ENCODE results near the gene THPO. TPM values are rescaled to one million over a fixed set of nuclear protein-coding genes. Genes with fewer than 3 reads are reported as not detected.

Gene THPO
- total RNA-seq, 1 donor from 2014 or later, result not detected

- CTCF ChIA-PET, result no interaction called here
- Mint-ChIP-seq H3K27me3 (peaks cover 50% of the 10 kb centered on the region), H3K4me3 (no peak overlapping the region), H3K9me3 (no peaks in the 10 kb centered on the region), H3K27ac (no peak overlapping the region), H3K4me1 (peaks cover 6% of the 10 kb centered on the region), H3K36me3 (ENCODE audit: low read depth) (no peaks in the 10 kb centered on the region)
- ATAC-seq (ENCODE audit: low read depth), result no peak
- POLR2A ChIA-PET, result no interaction called here
- TF ChIP-seq CTCF (IDR thresholded peaks at IDR 0.05), result no peak
- intact Hi-C loops (cut with micrococcal nuclease), result no loop called here
- DNase-seq, result no peak
Observed at GRCh38 chr3:184386047-184386806, 8.2 kb upstream of the THPO start.

DNA sequence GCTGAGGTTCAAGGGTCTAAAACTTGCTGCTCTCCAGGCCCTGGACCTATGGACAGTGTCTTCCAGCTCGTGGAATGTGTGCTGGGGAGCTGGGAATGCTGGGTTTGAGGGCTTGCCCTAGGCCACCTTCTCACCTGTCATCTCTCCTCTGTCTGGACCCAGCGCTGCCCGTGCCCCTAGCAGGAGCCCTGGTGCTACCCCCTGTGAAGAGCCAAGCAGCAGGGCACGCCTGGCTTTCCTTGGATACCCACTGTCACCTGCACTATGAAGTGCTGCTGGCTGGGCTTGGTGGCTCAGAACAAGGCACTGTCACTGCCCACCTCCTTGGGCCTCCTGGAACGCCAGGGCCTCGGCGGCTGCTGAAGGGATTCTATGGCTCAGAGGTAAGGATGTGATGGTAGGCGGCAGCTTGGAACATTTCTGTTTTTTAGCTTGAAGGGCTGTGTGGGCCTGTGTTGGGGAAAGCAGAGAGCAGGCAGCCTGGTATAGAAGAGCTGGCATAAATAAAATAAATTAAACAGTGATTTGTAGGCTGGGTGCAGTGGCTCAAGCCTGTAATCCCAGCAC, 6.9 kb upstream of the THPO start:
- H3K27me3 Mint-ChIP-seq, result peaks cover 45% of the 10 kb centered on the region
- CTCF ChIA-PET, result interaction anchor here (0.6 kb wide), 1 partner anchor 77 kb away, joined by 4 read pairs; no protein-coding TSS in a partner anchor
- DNase-seq (no peak), ATAC-seq (ENCODE audit: low read depth) (no peak)
- intact Hi-C loops (cut with micrococcal nuclease), result no loop called here
- TF ChIP-seq CTCF (IDR thresholded peaks at IDR 0.05), result no peak
- H3K4me1 Mint-ChIP-seq, result peaks cover 11% of the 10 kb centered on the region
- no peaks in the 10 kb centered on the region for H3K36me3 Mint-ChIP-seq (ENCODE audit: low read depth)
- H3K27ac Mint-ChIP-seq, result no peak overlapping the region
- no peak overlapping the region for H3K4me3 Mint-ChIP-seq
- POLR2A ChIA-PET, result no interaction called here
- H3K9me3 Mint-ChIP-seq, result no peaks in the 10 kb centered on the region

DNA sequence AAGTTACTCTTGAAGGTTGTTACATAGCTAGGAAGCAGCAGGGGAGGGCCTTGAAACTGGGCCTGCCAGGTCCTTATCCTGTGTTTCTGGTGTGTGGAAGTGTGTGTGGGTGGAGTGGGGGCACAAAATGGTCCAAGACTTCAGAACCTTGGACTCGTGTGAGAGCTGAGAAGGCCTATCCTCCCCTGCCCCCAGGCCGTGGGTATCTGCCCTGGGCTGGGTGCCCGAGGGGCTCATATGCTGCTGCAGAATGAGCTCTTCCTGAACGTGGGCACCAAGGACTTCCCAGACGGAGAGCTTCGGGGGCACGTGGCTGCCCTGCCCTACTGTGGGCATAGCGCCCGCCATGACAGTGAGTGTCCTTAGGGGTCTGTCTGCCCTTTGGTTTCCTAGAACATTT, 6.3 kb upstream of the THPO start:
- CTCF ChIA-PET, result no interaction called here
- Mint-ChIP-seq H3K27me3 (peaks cover 44% of the 10 kb centered on the region), H3K9me3 (no peaks in the 10 kb centered on the region), H3K36me3 (ENCODE audit: low read depth) (no peaks in the 10 kb centered on the region), H3K4me3 (no peak overlapping the region), H3K4me1 (peaks cover 12% of the 10 kb centered on the region), H3K27ac (no peak overlapping the region)
- intact Hi-C loops (cut with micrococcal nuclease), result no loop called here
- TF ChIP-seq CTCF (IDR thresholded peaks at IDR 0.05), result no peak
- no peak for ATAC-seq (ENCODE audit: low read depth)
- POLR2A ChIA-PET, result no interaction called here
- DNase-seq, result no peak

DNA sequence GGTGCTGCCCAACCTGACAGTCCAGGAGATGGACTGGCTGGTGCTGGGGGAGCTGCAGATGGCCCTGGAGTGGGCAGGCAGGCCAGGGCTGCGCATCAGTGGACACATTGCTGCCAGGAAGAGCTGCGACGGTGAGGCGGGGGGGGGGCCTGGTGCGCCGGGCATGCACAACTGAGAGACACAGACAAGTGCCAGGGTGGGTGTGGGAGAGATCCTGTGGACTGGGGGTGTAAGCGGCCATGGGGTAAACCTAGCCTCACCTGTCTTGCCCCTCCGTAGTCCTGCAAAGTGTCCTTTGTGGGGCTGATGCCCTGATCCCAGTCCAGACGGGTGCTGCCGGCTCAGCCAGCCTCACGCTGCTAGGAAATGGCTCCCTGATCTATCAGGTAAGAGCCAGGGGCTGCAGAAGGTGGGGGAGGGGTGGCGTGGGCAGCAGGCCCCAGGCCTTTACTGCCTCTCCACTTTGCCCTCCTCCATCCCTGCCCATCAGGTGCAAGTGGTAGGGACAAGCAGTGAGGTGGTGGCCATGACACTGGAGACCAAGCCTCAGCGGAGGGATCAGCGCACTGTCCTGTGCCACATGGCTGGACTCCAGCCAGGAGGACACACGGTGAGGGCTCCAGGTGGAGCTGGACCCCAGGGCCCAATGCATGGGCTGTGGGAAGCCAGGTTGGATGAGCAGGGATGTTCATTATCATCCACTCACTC, 5.2 kb upstream of the THPO start:
- POLR2A ChIA-PET, result no interaction called here
- Mint-ChIP-seq H3K27ac (no peak overlapping the region), H3K4me3 (no peak overlapping the region)

More for the DNA sequence above, 5.2 kb upstream of the THPO start:
- Mint-ChIP-seq H3K36me3 (ENCODE audit: low read depth) (no peaks in the 10 kb centered on the region), H3K4me1 (peaks cover 17% of the 10 kb centered on the region), H3K9me3 (no peaks in the 10 kb centered on the region), H3K27me3 (peaks cover 51% of the 10 kb centered on the region)
- ATAC-seq (ENCODE audit: low read depth) (no peak), DNase-seq (no peak)
- no peak for TF ChIP-seq CTCF (IDR thresholded peaks at IDR 0.05)
- CTCF ChIA-PET, result no interaction called here
- intact Hi-C loops (cut with micrococcal nuclease), result no loop called here
